Psoas muscle (tissue), 8 donors: ENCODE measurements around the gene TBC1D5. TPM values are rescaled to one million over a fixed set of nuclear protein-coding genes. Genes with fewer than 3 reads are reported as not detected.
"Not testable (repeated sequence)": the region's sequence is repeated elsewhere in the genome, so short reads cannot be mapped to it uniquely, and the experiment has no call there.

ENCODE experiments used
- ATAC-seq, 4 donors: fragments of 200-7000 bp; cut with Tn5 transposase; one replicate each; pipeline ENCODE4 v1.9.1; 2020; ENCODE audit warnings: moderate library complexity in 3 of 4, mild to moderate bottlenecking in 2 of 4
- DNase-seq, 2 donors: peaks; one replicate each; pipeline ENCODE4 v3.0.0-alpha.2; 2020
- H3K27ac ChIP-seq: fragments of 200-600 bp; one replicate; pipeline ENCODE4 v1.8.0; 2022
- H3K27me3 ChIP-seq, 3 donors: fragments of 200-600 bp in 1 of 3; one replicate each; pipeline versions ENCODE4 v1.6.1 to v1.8.0; 2013 to 2022; ENCODE audit warnings: low read length in 2 of 3, mild to moderate bottlenecking in 2 of 3, moderate library complexity in 1 of 3; ENCODE audit not compliant: insufficient read depth in 3 of 3
- H3K36me3 ChIP-seq, 2 donors: fragments of 200-600 bp in 1 of 2; one replicate each; pipeline versions ENCODE4 v1.6.1 to v1.8.0; 2013 to 2022; ENCODE audit warnings: low read depth in 1 of 2, mild to moderate bottlenecking in 1 of 2, moderate library complexity in 1 of 2; ENCODE audit not compliant: insufficient read depth in 1 of 2
- H3K4me1 ChIP-seq: fragments of 200-600 bp; one replicate; pipeline ENCODE4 v1.8.0; 2022
- H3K4me3 ChIP-seq: fragments of 200-600 bp; one replicate; pipeline ENCODE4 v1.8.0; 2022; ENCODE audit warnings: mild to moderate bottlenecking
- H3K9me3 ChIP-seq: fragments of 200-600 bp; one replicate; pipeline ENCODE4 v1.8.0; 2022
- WGBS, 3 donors: extraction: QIAGEN DNeasy Blood & Tissue Kit; methylation state at CpG; one replicate each; pipeline versions ENCODE4 v1.1.6 to v1.1.7; 2013; 5-methylcytosine and 5-hydroxymethylcytosine counted together
- intact Hi-C, 2 donors: fragments of 100-400 bp; cut with DNase I; formaldehyde crosslinking; loops; one replicate each; pipeline versions ENCODE4 v1.11.0 to v1.14.2; 2022
- polyA plus RNA-seq, 3 donors: library from polyadenylated mRNA; stranded (reverse); fragments of 200-250 nt; gene quantifications; one replicate each; pipeline ENCODE4 v1.2.3, GENCODE V29; 2013
- total RNA-seq, 4 donors: library from RNA; stranded (reverse); fragmentation: NEBNext Ultra II Directional in 2 of 4; extraction: Animal tissue kit (Norgen Biotek cat#: 25700) in 2 of 4; gene quantifications; one replicate each; pipeline versions ENCODE4 v1.2.1 to v1.2.4, GENCODE V29; 2021 to 2023
- TF ChIP-seq, protein P1 (sequence below): fragments of 200-600 bp; IDR thresholded peaks from one replicate; pipeline ENCODE4 v1.8.0; 2022; ENCODE audit warnings: antibody characterized with exemption
- donor health status: healthy with polysubstance abuse.
- donor health status: DM: no; HTN: no; CAD: no; lungs with moderate emphysema.
- donor health status: Bipolar disorder and iron deficiency.
- donor health status: healthy.
- donor health status: DM: yes; HTN: yes; CAD: no.
- donor health status: DM: no; HTN: no; CAD: no.
- donor health status: DM: no; HTN: no; CAD: no.
- donor health status: DM: yes; HTN: yes; CAD: no.

The TBC1D5 gene
- total and polyA plus RNA-seq, 7 donors, result 4.3 to 20.4 (median 13.3) TPM

DNA sequence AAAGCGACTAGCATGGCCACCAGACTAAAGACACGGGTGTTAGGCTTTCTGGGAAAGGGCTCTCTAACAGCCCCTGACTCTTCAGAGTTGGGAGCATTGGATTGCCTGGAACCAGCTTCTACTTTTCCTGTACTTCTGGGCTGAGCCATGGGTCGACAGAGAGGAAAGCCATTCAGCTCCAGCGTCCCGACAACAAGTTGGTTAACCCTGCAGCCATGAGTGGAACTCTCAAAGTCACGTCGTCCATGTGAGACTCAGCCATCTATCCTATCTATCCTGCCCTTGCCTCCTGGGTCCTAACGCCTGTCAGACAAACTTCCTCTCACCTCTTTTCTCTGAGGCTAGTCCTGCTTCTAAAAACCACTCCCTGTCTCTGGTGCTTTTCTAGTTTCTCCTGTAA, 32.6 kb upstream of the TBC1D5 start:
- DNase-seq (no peak), ATAC-seq (no peak)
- WGBS, 3 donors, result 73 to 77% (median 74%) methylated on average over 8 of the region's 8 CpGs
- Histone ChIP-seq H3K4me3 (no peak overlapping the region), H3K9me3 (no peaks in the 10 kb centered on the region), H3K27ac (no peak overlapping the region), H3K36me3 (no peaks in the 10 kb centered on the region), H3K4me1 (no peaks in the 10 kb centered on the region), H3K27me3 (no peaks in the 10 kb centered on the region)
- TF ChIP-seq, protein P1, sequence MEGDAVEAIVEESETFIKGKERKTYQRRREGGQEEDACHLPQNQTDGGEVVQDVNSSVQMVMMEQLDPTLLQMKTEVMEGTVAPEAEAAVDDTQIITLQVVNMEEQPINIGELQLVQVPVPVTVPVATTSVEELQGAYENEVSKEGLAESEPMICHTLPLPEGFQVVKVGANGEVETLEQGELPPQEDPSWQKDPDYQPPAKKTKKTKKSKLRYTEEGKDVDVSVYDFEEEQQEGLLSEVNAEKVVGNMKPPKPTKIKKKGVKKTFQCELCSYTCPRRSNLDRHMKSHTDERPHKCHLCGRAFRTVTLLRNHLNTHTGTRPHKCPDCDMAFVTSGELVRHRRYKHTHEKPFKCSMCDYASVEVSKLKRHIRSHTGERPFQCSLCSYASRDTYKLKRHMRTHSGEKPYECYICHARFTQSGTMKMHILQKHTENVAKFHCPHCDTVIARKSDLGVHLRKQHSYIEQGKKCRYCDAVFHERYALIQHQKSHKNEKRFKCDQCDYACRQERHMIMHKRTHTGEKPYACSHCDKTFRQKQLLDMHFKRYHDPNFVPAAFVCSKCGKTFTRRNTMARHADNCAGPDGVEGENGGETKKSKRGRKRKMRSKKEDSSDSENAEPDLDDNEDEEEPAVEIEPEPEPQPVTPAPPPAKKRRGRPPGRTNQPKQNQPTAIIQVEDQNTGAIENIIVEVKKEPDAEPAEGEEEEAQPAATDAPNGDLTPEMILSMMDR, result no peak
- intact Hi-C loops, result no loop called here

DNA sequence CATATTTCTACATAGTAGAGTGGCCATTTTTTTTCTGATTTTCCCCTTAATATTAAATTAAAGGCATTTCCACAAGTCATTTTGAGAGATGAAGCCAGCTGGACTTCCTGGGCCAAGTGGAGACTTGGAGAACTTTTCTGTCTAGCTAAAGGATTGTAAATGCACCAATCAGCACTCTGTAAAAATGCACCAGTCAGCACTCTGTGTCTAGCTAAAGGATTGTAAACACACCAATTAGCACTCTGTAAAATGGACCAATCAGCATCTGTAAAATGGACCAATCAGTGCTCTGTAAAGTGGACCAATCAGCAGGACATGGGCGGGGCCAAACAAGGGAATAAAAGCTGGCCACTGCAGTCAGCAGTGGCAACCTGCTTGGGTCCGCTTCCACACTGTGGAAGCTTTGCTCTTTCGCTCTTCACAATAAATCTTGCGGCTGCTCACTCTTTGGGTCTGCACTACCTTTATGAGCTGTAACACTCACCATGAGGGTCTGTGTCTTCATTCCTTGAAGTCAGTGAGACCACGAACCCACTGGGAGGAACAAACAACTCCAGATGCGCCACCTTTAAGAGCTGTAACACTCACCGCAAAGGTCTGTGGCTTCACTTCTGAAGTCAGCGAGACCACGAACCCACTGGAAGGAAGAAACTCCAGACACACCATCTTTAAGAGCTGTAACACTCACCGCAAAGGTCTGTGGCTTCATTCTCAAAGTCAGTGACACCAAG, 31.9 kb upstream of the TBC1D5 start:
- H3K4me1 ChIP-seq, H3K27me3 ChIP-seq, H3K27ac ChIP-seq, ATAC-seq, H3K36me3 ChIP-seq, DNase-seq, H3K9me3 ChIP-seq, intact Hi-C loops, H3K4me3 ChIP-seq: not testable (repeated sequence)
- 90 to 94% (median 93%) methylated on average over 10 of the region's 10 CpGs for WGBS, 3 donors

DNA sequence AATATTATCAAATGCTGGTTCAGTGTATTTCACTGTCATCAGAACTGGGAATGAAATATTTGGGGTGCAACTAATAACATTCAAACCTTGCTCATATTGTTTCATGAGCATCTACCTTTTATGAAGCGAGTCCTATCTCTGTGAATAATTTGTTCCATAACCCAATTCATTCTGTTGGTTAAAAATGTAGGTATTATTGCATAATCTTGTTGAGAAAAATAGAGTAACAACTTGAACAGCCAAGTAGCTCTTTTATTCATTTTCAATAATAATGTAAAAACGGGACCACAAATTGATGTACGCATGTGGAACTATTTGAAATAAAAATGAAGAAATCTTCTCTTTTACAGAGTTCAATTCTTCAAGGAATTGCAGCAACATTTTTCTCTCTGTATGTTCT, 30.1 kb upstream of the TBC1D5 start:
- ATAC-seq (no peak), DNase-seq (no peak)
- no peak overlapping the region for H3K27ac ChIP-seq
- TF ChIP-seq, protein P1, result no peak
- WGBS, 3 donors, result 89 to 92% (median 89%) methylated on average over 3 of the region's 3 CpGs
- no peaks in the 10 kb centered on the region for H3K36me3 ChIP-seq
- H3K27me3 ChIP-seq, result no peaks in the 10 kb centered on the region
- no peaks in the 10 kb centered on the region for H3K9me3 ChIP-seq
- H3K4me1 ChIP-seq, result no peaks in the 10 kb centered on the region
- intact Hi-C loops, result no loop called here
- H3K4me3 ChIP-seq, result no peak overlapping the region

DNA sequence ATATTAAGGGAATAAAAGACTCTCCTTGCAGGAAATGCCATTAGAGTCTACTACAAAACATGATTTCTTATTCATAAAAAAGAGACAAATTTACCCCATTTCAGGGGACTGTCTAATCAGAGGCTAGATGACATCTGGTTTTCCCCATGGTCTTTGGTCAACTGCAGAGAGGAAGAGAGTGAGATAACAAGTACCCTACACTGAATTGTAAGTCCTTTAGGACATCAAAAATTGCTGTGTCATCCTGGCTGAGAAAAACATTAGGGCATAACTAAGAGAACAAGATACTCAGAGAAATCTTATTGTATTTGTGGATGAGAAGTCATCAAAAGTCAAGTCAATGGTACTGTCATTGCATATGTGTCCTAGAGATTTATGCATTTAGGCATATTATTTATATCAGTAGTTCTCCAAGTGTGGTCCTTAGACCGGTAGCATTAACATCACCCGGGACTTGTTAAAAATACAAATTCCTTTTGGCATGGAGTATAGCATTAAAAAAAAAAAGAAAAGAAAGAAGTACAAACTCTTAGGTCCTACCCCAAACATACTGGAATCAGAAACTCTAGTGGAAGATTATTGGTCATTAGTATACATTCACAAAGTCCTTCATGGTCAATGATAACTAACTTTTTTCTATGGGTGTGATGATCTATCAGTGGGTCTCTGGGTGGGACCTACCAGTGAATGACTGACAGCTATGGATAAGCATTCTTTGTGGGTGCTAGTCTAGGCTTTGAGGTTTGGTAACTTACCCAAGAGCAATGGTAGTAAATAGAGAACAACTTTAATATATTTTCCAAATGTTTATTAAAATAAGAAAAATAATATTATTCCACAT, 29.0 kb upstream of the TBC1D5 start:
- DNase-seq, result no peak
- no peaks in the 10 kb centered on the region for H3K9me3 ChIP-seq
- H3K27me3 ChIP-seq, result no peaks in the 10 kb centered on the region
- no peaks in the 10 kb centered on the region for H3K4me1 ChIP-seq
- TF ChIP-seq, protein P1, result no peak
- ATAC-seq, result no peak
- H3K27ac ChIP-seq, result no peak overlapping the region
- no peaks in the 10 kb centered on the region for H3K36me3 ChIP-seq
- no peak overlapping the region for H3K4me3 ChIP-seq
- WGBS, 3 donors, result 74 to 76% (median 75%) methylated on average over 2 of the region's 2 CpGs
- intact Hi-C loops, result no loop called here

DNA sequence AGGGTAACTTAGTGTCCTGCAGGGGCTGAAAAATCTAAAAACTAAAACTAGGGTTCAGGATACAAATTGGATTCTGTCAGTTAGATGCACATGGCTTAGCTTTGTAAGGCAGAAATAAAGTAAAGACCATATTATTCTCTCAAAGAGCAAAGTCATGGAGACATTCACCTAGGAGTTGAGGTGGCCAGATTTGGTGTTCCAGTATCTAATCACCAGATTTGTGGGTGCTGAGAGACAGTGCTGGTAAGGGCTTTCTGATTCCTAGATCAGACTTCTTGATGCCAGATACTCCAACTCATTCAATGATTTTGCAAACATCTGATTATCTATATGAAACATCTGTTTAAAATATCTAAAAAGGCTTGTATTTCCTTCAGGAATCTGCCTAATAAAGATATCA, 28.3 kb upstream of the TBC1D5 start:
- ATAC-seq (no peak), DNase-seq (no peak)
- no peak overlapping the region for H3K27ac ChIP-seq
- TF ChIP-seq, protein P1, result no peak
- no peaks in the 10 kb centered on the region for H3K9me3 ChIP-seq
- no peaks in the 10 kb centered on the region for H3K27me3 ChIP-seq
- no peak overlapping the region for H3K4me3 ChIP-seq
- intact Hi-C loops, result no loop called here
- no peaks in the 10 kb centered on the region for H3K4me1 ChIP-seq
- no peaks in the 10 kb centered on the region for H3K36me3 ChIP-seq
